ENCODE measurements around the gene SIK3.

Gene SIK3

GRCh38 chr11:117081908-117082307 is 16.3 kb downstream of the SIK3 start:
- Histone ChIP-seq H3K27me3 (ENCODE audit: insufficient read depth, low read depth) (no peaks in the 10 kb centered on the region), H3K9ac (no peak overlapping the region), H3K4me3 (IDR thresholded peaks at IDR 0.05; ENCODE audit: insufficient read depth, low read depth, low read length) (no peak overlapping the region), H4K20me1 (ENCODE audit: insufficient read depth) (peaks cover 11% of the 10 kb centered on the region; the same call in 1 of the 2 replicates), H3K4me2 (no peak overlapping the region), H2AFZ (ENCODE audit: low read depth) (no peak overlapping the region), H3K79me2 (ENCODE audit: insufficient read depth, low read depth) (peaks cover 86% of the 10 kb centered on the region), H3K36me3 (ENCODE audit: insufficient read depth) (no peaks in the 10 kb centered on the region), H3K27ac (no peak overlapping the region), H3K4me1 (ENCODE audit: low read depth, poor library complexity, severe bottlenecking) (peaks cover 32% of the 10 kb centered on the region)
- TF ChIP-seq CTCF (conservative IDR thresholded peaks at IDR 0.05; ENCODE audit: low read depth, low read length), result no peak

GRCh38 chr11:117080370-117080769 is 17.9 kb downstream of the SIK3 start:
- H3K79me2 ChIP-seq (ENCODE audit: insufficient read depth, low read depth), result peaks cover 88% of the 10 kb centered on the region
- H2AFZ ChIP-seq (ENCODE audit: low read depth), result no peak overlapping the region
- H3K4me3 ChIP-seq (IDR thresholded peaks at IDR 0.05; ENCODE audit: insufficient read depth, low read depth, low read length), result no peak overlapping the region
- peaks cover 11% of the 10 kb centered on the region; the same call in 1 of the 2 replicates for H4K20me1 ChIP-seq (ENCODE audit: insufficient read depth)
- H3K4me2 ChIP-seq, result no peak overlapping the region
- H3K27me3 ChIP-seq (ENCODE audit: insufficient read depth, low read depth), result no peaks in the 10 kb centered on the region
- no peak for TF ChIP-seq CTCF (conservative IDR thresholded peaks at IDR 0.05; ENCODE audit: low read depth, low read length)
- no peak overlapping the region for H3K27ac ChIP-seq
- H3K4me1 ChIP-seq (ENCODE audit: low read depth, poor library complexity, severe bottlenecking), result peaks cover 33% of the 10 kb centered on the region
- H3K36me3 ChIP-seq (ENCODE audit: insufficient read depth), result no peaks in the 10 kb centered on the region
- no peak overlapping the region for H3K9ac ChIP-seq

- peaks cover 11% of the 10 kb centered on the region; the same call in 1 of the 2 replicates for H4K20me1 ChIP-seq (ENCODE audit: insufficient read depth)
- H2AFZ ChIP-seq (ENCODE audit: low read depth), result no peak overlapping the region
- H3K27me3 ChIP-seq (ENCODE audit: insufficient read depth, low read depth), result no peaks in the 10 kb centered on the region
- H3K4me1 ChIP-seq (ENCODE audit: low read depth, poor library complexity, severe bottlenecking), result peaks cover 63% of the 10 kb centered on the region
- no peak overlapping the region for H3K9ac ChIP-seq
- H3K4me2 ChIP-seq, result no peak overlapping the region
- H3K79me2 ChIP-seq (ENCODE audit: insufficient read depth, low read depth), result peaks cover 78% of the 10 kb centered on the region
- no peaks in the 10 kb centered on the region for H3K36me3 ChIP-seq (ENCODE audit: insufficient read depth)
- no peak for TF ChIP-seq CTCF (conservative IDR thresholded peaks at IDR 0.05; ENCODE audit: low read depth, low read length)
- no peak overlapping the region for H3K4me3 ChIP-seq (IDR thresholded peaks at IDR 0.05; ENCODE audit: insufficient read depth, low read depth, low read length)
- H3K27ac ChIP-seq, result no peak overlapping the region
These were observed 21.1 kb downstream of the SIK3 start for GRCh38 chr11:117076941-117077691.

GRCh38 chr11:117075186-117075585 is 23.0 kb downstream of the SIK3 start:
- no peak overlapping the region for H3K4me2 ChIP-seq
- no peak overlapping the region for H3K4me3 ChIP-seq (IDR thresholded peaks at IDR 0.05; ENCODE audit: insufficient read depth, low read depth, low read length)
- H3K27ac ChIP-seq, result no peak overlapping the region
- H3K27me3 ChIP-seq (ENCODE audit: insufficient read depth, low read depth), result no peaks in the 10 kb centered on the region
- TF ChIP-seq CTCF (conservative IDR thresholded peaks at IDR 0.05; ENCODE audit: low read depth, low read length), result no peak
- H4K20me1 ChIP-seq (ENCODE audit: insufficient read depth), result peaks cover 11% of the 10 kb centered on the region; the same call in 1 of the 2 replicates
- H2AFZ ChIP-seq (ENCODE audit: low read depth), result no peak overlapping the region
- peaks cover 77% of the 10 kb centered on the region for H3K4me1 ChIP-seq (ENCODE audit: low read depth, poor library complexity, severe bottlenecking)
- no peaks in the 10 kb centered on the region for H3K36me3 ChIP-seq (ENCODE audit: insufficient read depth)
- H3K79me2 ChIP-seq (ENCODE audit: insufficient read depth, low read depth), result peaks cover 72% of the 10 kb centered on the region
- H3K9ac ChIP-seq, result no peak overlapping the region
